ENCODE results near the gene SDR42E1.
"Not testable (repeated sequence)": the region's sequence is repeated elsewhere in the genome, so short reads cannot be mapped to it uniquely, and the experiment has no call there.

The SDR42E1 gene

DNA sequence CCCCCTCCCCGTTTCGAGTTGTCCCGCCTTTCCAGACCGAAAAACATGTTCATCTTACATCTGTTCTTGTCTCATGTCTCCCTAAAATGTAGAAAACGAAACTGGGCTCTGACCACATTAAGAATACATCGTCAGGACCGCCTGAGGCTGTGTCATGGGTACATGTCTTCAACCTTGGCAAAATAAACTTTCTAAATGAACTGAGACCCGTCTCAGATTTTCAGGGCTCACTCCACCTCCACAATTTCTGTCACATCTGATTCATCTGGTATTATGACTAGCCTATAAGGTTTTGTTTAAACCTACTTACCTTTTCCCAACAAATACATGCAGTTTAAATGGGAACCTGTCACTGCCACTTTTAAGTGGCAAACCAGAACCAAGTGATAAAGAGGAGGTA is 621 bp downstream of the SDR42E1 start:
- no peaks in the 10 kb centered on the region for H4K20me1 ChIP-seq (ENCODE audit: insufficient read depth, low read length, poor library complexity, severe bottlenecking)
- no peaks in the 10 kb centered on the region for H3K36me3 ChIP-seq (ENCODE audit: insufficient read depth, low read length)
- TF ChIP-seq, protein P1, sequence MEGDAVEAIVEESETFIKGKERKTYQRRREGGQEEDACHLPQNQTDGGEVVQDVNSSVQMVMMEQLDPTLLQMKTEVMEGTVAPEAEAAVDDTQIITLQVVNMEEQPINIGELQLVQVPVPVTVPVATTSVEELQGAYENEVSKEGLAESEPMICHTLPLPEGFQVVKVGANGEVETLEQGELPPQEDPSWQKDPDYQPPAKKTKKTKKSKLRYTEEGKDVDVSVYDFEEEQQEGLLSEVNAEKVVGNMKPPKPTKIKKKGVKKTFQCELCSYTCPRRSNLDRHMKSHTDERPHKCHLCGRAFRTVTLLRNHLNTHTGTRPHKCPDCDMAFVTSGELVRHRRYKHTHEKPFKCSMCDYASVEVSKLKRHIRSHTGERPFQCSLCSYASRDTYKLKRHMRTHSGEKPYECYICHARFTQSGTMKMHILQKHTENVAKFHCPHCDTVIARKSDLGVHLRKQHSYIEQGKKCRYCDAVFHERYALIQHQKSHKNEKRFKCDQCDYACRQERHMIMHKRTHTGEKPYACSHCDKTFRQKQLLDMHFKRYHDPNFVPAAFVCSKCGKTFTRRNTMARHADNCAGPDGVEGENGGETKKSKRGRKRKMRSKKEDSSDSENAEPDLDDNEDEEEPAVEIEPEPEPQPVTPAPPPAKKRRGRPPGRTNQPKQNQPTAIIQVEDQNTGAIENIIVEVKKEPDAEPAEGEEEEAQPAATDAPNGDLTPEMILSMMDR (conservative IDR thresholded peaks at IDR 0.05; ENCODE audit: low read length), result no peak
- TF ChIP-seq EZH2phosphoT487 (IDR thresholded peaks at IDR 0.05; ENCODE audit: borderline replicate concordance), result no peak
- H3K4me1 ChIP-seq (ENCODE audit: insufficient read depth, low read length, poor library complexity, severe bottlenecking), result no peaks in the 10 kb centered on the region
- no peaks in the 10 kb centered on the region for H3F3A ChIP-seq (ENCODE audit: low read depth)
- no peaks in the 10 kb centered on the region for H3K9me2 ChIP-seq (replicated peaks; ENCODE audit: low read depth, low read length)
- H3K4me2 ChIP-seq (ENCODE audit: low read depth, low read length, poor library complexity, severe bottlenecking), result no peak overlapping the region
- H3K9me3 ChIP-seq (ENCODE audit: insufficient read depth, low read depth, low read length), result peaks cover 22% of the 10 kb centered on the region; the same call in 1 of the 2 replicates
- no peak overlapping the region for H2AFZ ChIP-seq (ENCODE audit: low read length)
- no peak overlapping the region for H3K4me3 ChIP-seq (ENCODE audit: low read length, poor library complexity, severe bottlenecking)
- H3K79me2 ChIP-seq (ENCODE audit: insufficient read depth, low read length), result no peaks in the 10 kb centered on the region
- H3K9ac ChIP-seq (ENCODE audit: low read depth, low read length, poor library complexity, severe bottlenecking), result no peak overlapping the region
- no peaks in the 10 kb centered on the region for H3K27me3 ChIP-seq (ENCODE audit: insufficient read depth, low read length, poor library complexity, severe bottlenecking)

DNA sequence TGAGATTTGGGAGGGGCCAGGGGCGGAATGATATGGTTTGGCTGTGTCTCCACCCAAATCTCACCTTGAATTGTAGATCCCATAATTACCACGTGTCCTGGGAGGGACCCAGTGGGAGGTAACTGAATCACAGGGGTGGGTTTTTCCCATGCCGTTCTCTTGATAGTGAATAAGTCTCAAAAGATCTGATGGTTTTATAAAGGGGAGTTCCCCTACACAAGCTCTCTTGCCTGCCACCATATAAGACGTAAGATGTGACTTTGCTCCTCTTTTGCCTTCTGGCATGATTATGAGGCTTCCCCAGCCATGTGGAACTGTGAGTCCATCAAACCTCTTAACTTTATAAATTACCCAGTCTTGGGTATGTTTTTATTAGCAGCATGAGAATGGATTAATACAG is 1.5 kb downstream of the SDR42E1 start:
- not testable (repeated sequence) for H4K20me1 ChIP-seq (ENCODE audit: insufficient read depth, low read length, poor library complexity, severe bottlenecking); H3K4me1 ChIP-seq (ENCODE audit: insufficient read depth, low read length, poor library complexity, severe bottlenecking); H2AFZ ChIP-seq (ENCODE audit: low read length); H3K9me2 ChIP-seq (replicated peaks; ENCODE audit: low read depth, low read length); H3F3A ChIP-seq (ENCODE audit: low read depth); H3K27me3 ChIP-seq (ENCODE audit: insufficient read depth, low read length, poor library complexity, severe bottlenecking); H3K9ac ChIP-seq (ENCODE audit: low read depth, low read length, poor library complexity, severe bottlenecking); H3K4me3 ChIP-seq (ENCODE audit: low read length, poor library complexity, severe bottlenecking); H3K79me2 ChIP-seq (ENCODE audit: insufficient read depth, low read length); H3K4me2 ChIP-seq (ENCODE audit: low read depth, low read length, poor library complexity, severe bottlenecking); H3K36me3 ChIP-seq (ENCODE audit: insufficient read depth, low read length)
- peaks cover 19% of the 10 kb centered on the region; the same call in 1 of the 2 replicates for H3K9me3 ChIP-seq (ENCODE audit: insufficient read depth, low read depth, low read length)

DNA sequence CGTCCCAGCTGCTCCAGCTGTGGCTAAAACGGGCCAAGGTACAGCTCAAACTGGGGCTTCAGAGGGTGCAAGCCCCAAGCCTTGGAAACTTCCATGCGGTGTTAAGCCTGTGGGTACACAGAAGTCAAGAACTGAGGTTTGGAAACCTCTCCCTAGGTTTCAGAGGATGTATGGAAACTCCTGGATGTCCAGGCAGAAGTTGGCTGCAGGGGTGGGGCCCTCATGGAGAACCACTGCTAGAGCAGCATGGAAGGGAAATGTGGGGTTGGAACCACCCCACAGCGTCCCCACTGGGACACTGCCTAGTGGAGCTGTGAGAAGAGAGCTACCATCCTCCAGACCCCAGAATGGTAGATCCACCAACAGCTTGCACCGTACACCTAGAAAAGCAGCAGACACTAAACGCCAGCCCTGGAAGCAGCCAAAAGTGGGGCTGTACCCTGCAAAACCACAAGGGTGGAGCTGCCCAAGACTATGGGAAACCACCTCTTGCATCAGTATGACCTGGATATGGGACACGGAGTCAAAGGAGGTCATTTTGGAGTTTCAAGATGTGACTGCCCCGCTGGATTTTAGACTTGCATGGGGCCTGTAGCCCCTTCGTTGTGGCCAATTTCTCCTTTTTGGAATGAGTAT is 2.2 kb downstream of the SDR42E1 start:
- TF ChIP-seq, protein P1 (conservative IDR thresholded peaks at IDR 0.05; ENCODE audit: low read length), result no peak
- TF ChIP-seq EZH2phosphoT487 (IDR thresholded peaks at IDR 0.05; ENCODE audit: borderline replicate concordance), result no peak
- H3K27me3 ChIP-seq (ENCODE audit: insufficient read depth, low read length, poor library complexity, severe bottlenecking), result no peaks in the 10 kb centered on the region
- no peak overlapping the region for H3K4me3 ChIP-seq (ENCODE audit: low read length, poor library complexity, severe bottlenecking)
- no peak overlapping the region for H2AFZ ChIP-seq (ENCODE audit: low read length)
- no peaks in the 10 kb centered on the region for H3F3A ChIP-seq (ENCODE audit: low read depth)
- H4K20me1 ChIP-seq (ENCODE audit: insufficient read depth, low read length, poor library complexity, severe bottlenecking), result no peaks in the 10 kb centered on the region
- H3K79me2 ChIP-seq (ENCODE audit: insufficient read depth, low read length), result no peaks in the 10 kb centered on the region
- H3K9ac ChIP-seq (ENCODE audit: low read depth, low read length, poor library complexity, severe bottlenecking), result no peak overlapping the region
- no peaks in the 10 kb centered on the region for H3K4me1 ChIP-seq (ENCODE audit: insufficient read depth, low read length, poor library complexity, severe bottlenecking)
- no peaks in the 10 kb centered on the region for H3K36me3 ChIP-seq (ENCODE audit: insufficient read depth, low read length)
- H3K9me3 ChIP-seq (ENCODE audit: insufficient read depth, low read depth, low read length), result peaks cover 18% of the 10 kb centered on the region; the same call in 1 of the 2 replicates
- H3K9me2 ChIP-seq (replicated peaks; ENCODE audit: low read depth, low read length), result no peaks in the 10 kb centered on the region
- H3K4me2 ChIP-seq (ENCODE audit: low read depth, low read length, poor library complexity, severe bottlenecking), result no peak overlapping the region

DNA sequence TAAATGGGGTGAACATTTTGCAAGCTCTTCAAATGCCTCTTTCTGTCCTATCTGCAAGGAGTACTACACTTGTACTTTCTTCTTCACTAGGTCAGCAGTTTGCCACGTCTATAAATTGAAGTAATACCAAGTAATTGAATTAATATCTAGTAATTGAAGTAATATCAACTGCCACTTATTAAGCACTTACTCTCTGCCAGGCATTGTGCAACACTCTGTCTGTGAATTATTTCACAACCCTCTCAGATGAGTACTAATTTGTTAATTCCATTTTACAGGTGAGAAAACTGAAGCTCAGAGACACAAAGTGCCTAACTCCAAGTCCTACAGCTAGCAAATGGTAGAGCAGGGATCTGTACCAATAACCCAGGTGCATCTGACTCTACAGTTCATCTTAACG is 4.1 kb downstream of the SDR42E1 start:
- Histone ChIP-seq H3K4me1 (ENCODE audit: insufficient read depth, low read length, poor library complexity, severe bottlenecking) (no peaks in the 10 kb centered on the region), H3K4me2 (ENCODE audit: low read depth, low read length, poor library complexity, severe bottlenecking) (no peak overlapping the region), H3K9me2 (replicated peaks; ENCODE audit: low read depth, low read length) (no peaks in the 10 kb centered on the region), H3K4me3 (ENCODE audit: low read length, poor library complexity, severe bottlenecking) (no peak overlapping the region), H3K9ac (ENCODE audit: low read depth, low read length, poor library complexity, severe bottlenecking) (no peak overlapping the region), H3K79me2 (ENCODE audit: insufficient read depth, low read length) (no peaks in the 10 kb centered on the region), H2AFZ (ENCODE audit: low read length) (no peak overlapping the region), H4K20me1 (ENCODE audit: insufficient read depth, low read length, poor library complexity, severe bottlenecking) (no peaks in the 10 kb centered on the region), H3K27me3 (ENCODE audit: insufficient read depth, low read length, poor library complexity, severe bottlenecking) (no peaks in the 10 kb centered on the region), H3K36me3 (ENCODE audit: insufficient read depth, low read length) (no peaks in the 10 kb centered on the region), H3F3A (ENCODE audit: low read depth) (no peaks in the 10 kb centered on the region), H3K9me3 (ENCODE audit: insufficient read depth, low read depth, low read length) (peaks cover 18% of the 10 kb centered on the region; the same call in 1 of the 2 replicates)
- TF ChIP-seq EZH2phosphoT487 (IDR thresholded peaks at IDR 0.05; ENCODE audit: borderline replicate concordance), result no peak
- TF ChIP-seq, protein P1 (conservative IDR thresholded peaks at IDR 0.05; ENCODE audit: low read length), result no peak
